A549 (cell line): Measurements from ENCODE around the gene POLR2I. TPM values are rescaled to one million over a fixed set of nuclear protein-coding genes. Genes with fewer than 3 reads are reported as not detected.

Source experiments
- ATAC-seq, 2 experiments: fragments of 200-7000 bp in 1 of 2; fragments of >200 bp in 1 of 2; cut with Nextera tagmentation in 1 of 2; cut with Tn5 transposase in 1 of 2; 3 replicates each; pipeline versions ENCODE4 v1.8.0 to v1.9.1; 2018 to 2020; ENCODE audit warnings: mild to moderate bottlenecking in 1 of 2, moderate library complexity in 1 of 2
- CTCF ChIA-PET: fragments of 300-600 bp; sonication (Branson Sonifier 250); formaldehyde crosslinking; extraction: SDS; loops from one replicate; lab custom pipeline; 2021; ENCODE audit warnings: antibody characterized with exemption, inconsistent platforms; lab: Yijun Ruan, JAX
- POLR2A ChIA-PET: fragments of 350-600 bp; formaldehyde crosslinking; extraction: SDS; loops from one replicate; lab custom pipeline; 2021; ENCODE audit warnings: antibody characterized with exemption, inconsistent platforms; lab: Yijun Ruan, JAX
- DNase-seq, 2 experiments: peaks; one replicate each; pipeline versions ENCODE4 v3.0.0 to v3.0.0-alpha.2; 2011 to 2016; ENCODE audit warnings: low read depth in 1 of 2, low spot score in 1 of 2
- FAIRE-seq: peaks from 2 replicates; lab custom pipeline; 2011; peaks lifted over from hg19 to GRCh38; lab: Jason Lieb, UNC
- H3K27ac ChIP-seq, 2 experiments: fragments of >200 bp; sonication (Bioruptor Twin); formaldehyde crosslinking; 3 replicates each; pipeline ENCODE4 v1.5.1; 2016 to 2017
- H3K4me1 ChIP-seq: fragments of >200 bp; sonication (Bioruptor Twin); formaldehyde crosslinking; 3 replicates; pipeline ENCODE4 v1.6.1; 2016
- H3K4me2 ChIP-seq: fragments of >200 bp; sonication (Bioruptor Twin); formaldehyde crosslinking; 3 replicates; pipeline ENCODE4 v1.6.1; 2016
- H3K4me3 ChIP-seq: fragments of >200 bp; sonication (Bioruptor Twin); formaldehyde crosslinking; 3 replicates; pipeline ENCODE4 v1.5.1; 2016
- H3K9me3 ChIP-seq: fragments of >200 bp; sonication (Bioruptor Twin); formaldehyde crosslinking; 3 replicates; pipeline ENCODE4 v1.6.1; 2016
- CHD2 ChIP-seq: fragments of 150-350 bp; IDR thresholded peaks from 2 replicates; pipeline ENCODE4 v1.6.1; 2014; ENCODE audit warnings: low read length; ENCODE audit not compliant: partially characterized antibody
- CHD4 ChIP-seq: fragments of 200-600 bp; sonication (generic); IDR thresholded peaks from 2 replicates; pipeline ENCODE4 v1.6.1; 2016; ENCODE audit warnings: antibody characterized with exemption, mild to moderate bottlenecking, borderline replicate concordance
- E2F6 ChIP-seq: IDR thresholded peaks from 2 replicates; pipeline ENCODE4 v1.6.1; 2012; ENCODE audit warnings: low read depth, borderline replicate concordance
- EHF ChIP-seq: fragments of 250-450 bp; sonication (Bioruptor Pico); IDR thresholded peaks from 2 replicates; pipeline ENCODE4 v1.5.0; 2020; ENCODE audit warnings: mild to moderate bottlenecking
- EHMT2 ChIP-seq: fragments of 200-600 bp; sonication (generic); IDR thresholded peaks from 2 replicates; pipeline ENCODE4 v1.6.1; 2016; ENCODE audit warnings: antibody characterized with exemption, low read depth, mild to moderate bottlenecking, moderate library complexity
- EP300 ChIP-seq, 2 experiments: fragments of >200 bp; sonication (Bioruptor Twin); formaldehyde crosslinking; IDR thresholded peaks; 2 replicates in 1 of 2; 3 replicates in 1 of 2; pipeline ENCODE4 v1.6.1; 2016 to 2017
- FOSB ChIP-seq: fragments of 250-450 bp; sonication (Bioruptor Pico); IDR thresholded peaks from 2 replicates; pipeline ENCODE4 v1.5.0; 2020; ENCODE audit warnings: mild to moderate bottlenecking, moderate library complexity
- FOSL2 ChIP-seq, 2 experiments: fragments of 450-650 bp in 1 of 2; fragments of >200 bp in 1 of 2; sonication (Bioruptor Twin) in 1 of 2; formaldehyde crosslinking; IDR thresholded peaks; 2 replicates each; pipeline versions ENCODE4 v1.5.0 to v1.6.1; 2016 to 2020; ENCODE audit warnings: mild to moderate bottlenecking in 1 of 2, moderate library complexity in 1 of 2
- HDAC2 ChIP-seq: fragments of 200-600 bp; sonication (generic); IDR thresholded peaks from 2 replicates; pipeline ENCODE4 v1.6.1; 2016
- HMGXB4 ChIP-seq: fragments of 250-450 bp; sonication (Bioruptor Pico); IDR thresholded peaks from 2 replicates; pipeline ENCODE4 v1.5.0; 2021; ENCODE audit warnings: mild to moderate bottlenecking, moderate library complexity, borderline replicate concordance
- JUN ChIP-seq, 2 experiments: fragments of >200 bp; sonication (Bioruptor Twin); formaldehyde crosslinking; IDR thresholded peaks; 2 replicates in 1 of 2; 3 replicates in 1 of 2; pipeline ENCODE4 v1.6.1; 2016 to 2017
- MAFK ChIP-seq: fragments of 450-650 bp; IDR thresholded peaks from 2 replicates; pipeline ENCODE4 v1.6.1; 2014; ENCODE audit not compliant: partially characterized antibody
- MAZ ChIP-seq: fragments of 150-350 bp; IDR thresholded peaks from 2 replicates; pipeline ENCODE4 v1.6.1; 2014; ENCODE audit warnings: antibody characterized with exemption, low read depth, low read length, borderline replicate concordance
- POLR2AphosphoS2 ChIP-seq: conservative IDR thresholded peaks from 2 replicates; pipeline ENCODE4 v1.6.1; 2012; ENCODE audit warnings: low read length, improper control_type of control experiment, inconsistent platforms
- RAD21 ChIP-seq, 2 experiments: fragments of >200 bp in 1 of 2; sonication (Bioruptor Twin) in 1 of 2; formaldehyde crosslinking in 1 of 2; IDR thresholded peaks in 1 of 2; conservative IDR thresholded peaks in 1 of 2; 2 replicates in 1 of 2; 3 replicates in 1 of 2; pipeline ENCODE4 v1.6.1; 2012 to 2018; ENCODE audit warnings: inconsistent platforms in 1 of 2
- RCOR1 ChIP-seq: fragments of 150-350 bp; IDR thresholded peaks from 2 replicates; pipeline ENCODE4 v1.6.1; 2014; ENCODE audit warnings: antibody characterized with exemption, low read length, low read depth
- REST ChIP-seq: fragments of 200-600 bp; sonication (generic); IDR thresholded peaks from 2 replicates; pipeline ENCODE4 v1.6.1; 2016; ENCODE audit warnings: antibody characterized with exemption, mild to moderate bottlenecking, moderate library complexity
- RFX5 ChIP-seq: fragments of 450-650 bp; IDR thresholded peaks from 2 replicates; pipeline ENCODE4 v1.7.1; 2014; ENCODE audit warnings: antibody characterized with exemption, mild to moderate bottlenecking, moderate library complexity
- RNF2 ChIP-seq: fragments of 200-600 bp; sonication (generic); IDR thresholded peaks from 2 replicates; pipeline ENCODE4 v1.6.1; 2016; ENCODE audit warnings: low read depth, mild to moderate bottlenecking, antibody characterized with exemption, moderate library complexity, borderline replicate concordance
- ZSCAN20 ChIP-seq: fragments of 250-450 bp; sonication (Bioruptor Pico); IDR thresholded peaks from 2 replicates; pipeline ENCODE4 v1.8.0; 2022; ENCODE audit warnings: mild to moderate bottlenecking, moderate library complexity
- WGBS: methylation state at CpG from one replicate; pipeline ENCODE4 v1.1.6; 2017; ENCODE audit errors: missing lambda C conversion rate; 5-methylcytosine and 5-hydroxymethylcytosine counted together
- polyA plus RNA-seq, 4 experiments: library from polyadenylated mRNA; depleted of rRNA in 3 of 4; stranded (reverse); fragments of >200 nt; fragmentation: RNase III in 1 of 4; extraction: RNeasy Plus Mini Kit Qiagen cat#74134 plus additional on column Dnase treatment in 1 of 4; gene quantifications; 2 replicates in 3 of 4; 3 replicates in 1 of 4; pipeline ENCODE4 v1.2.3, GENCODE V29; 2011 to 2017
- TF ChIP-seq, protein P1 (sequence below): fragments of >200 bp; sonication (Bioruptor Twin); formaldehyde crosslinking; IDR thresholded peaks from 3 replicates; pipeline ENCODE4 v1.5.1; 2016
- TF ChIP-seq, protein P2 (sequence below): fragments of 450-650 bp; IDR thresholded peaks from 2 replicates; pipeline ENCODE4 v1.6.1; 2014; ENCODE audit warnings: antibody characterized with exemption

POLR2I gene
- polyA plus RNA-seq, 2 of the 4 experiments (the other 2 are of a cell fraction): 123 to 277 TPM

DNA sequence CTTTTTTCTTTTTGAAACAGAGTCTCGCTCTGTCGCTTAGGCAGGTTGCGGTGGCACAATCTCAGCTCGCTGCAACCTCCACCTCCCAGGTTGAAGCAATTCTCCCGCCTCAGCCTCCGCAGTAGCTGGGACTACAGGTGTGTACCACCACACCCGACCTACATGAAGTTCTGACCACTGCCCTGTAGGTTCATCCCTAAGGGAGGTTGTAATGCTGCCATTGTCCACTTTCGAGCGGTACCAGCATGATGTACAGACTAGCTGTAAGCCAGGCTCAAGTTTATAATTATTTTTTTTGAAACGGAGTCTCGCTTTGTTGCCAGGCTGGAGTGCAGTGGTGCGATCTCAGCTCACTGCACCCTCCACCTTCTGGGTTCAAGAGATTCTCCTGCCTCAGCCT is 49.1 kb upstream of the POLR2I start:
- no peak for FAIRE-seq
- CTCF ChIA-PET: interaction anchor here (1.0 to 19.9 kb wide), 11 partner anchors 9 to 103 kb away, joined by 3 to 398 read pairs (median 5); partner anchors contain the start of genes CAPNS1 and COX7A1

DNA sequence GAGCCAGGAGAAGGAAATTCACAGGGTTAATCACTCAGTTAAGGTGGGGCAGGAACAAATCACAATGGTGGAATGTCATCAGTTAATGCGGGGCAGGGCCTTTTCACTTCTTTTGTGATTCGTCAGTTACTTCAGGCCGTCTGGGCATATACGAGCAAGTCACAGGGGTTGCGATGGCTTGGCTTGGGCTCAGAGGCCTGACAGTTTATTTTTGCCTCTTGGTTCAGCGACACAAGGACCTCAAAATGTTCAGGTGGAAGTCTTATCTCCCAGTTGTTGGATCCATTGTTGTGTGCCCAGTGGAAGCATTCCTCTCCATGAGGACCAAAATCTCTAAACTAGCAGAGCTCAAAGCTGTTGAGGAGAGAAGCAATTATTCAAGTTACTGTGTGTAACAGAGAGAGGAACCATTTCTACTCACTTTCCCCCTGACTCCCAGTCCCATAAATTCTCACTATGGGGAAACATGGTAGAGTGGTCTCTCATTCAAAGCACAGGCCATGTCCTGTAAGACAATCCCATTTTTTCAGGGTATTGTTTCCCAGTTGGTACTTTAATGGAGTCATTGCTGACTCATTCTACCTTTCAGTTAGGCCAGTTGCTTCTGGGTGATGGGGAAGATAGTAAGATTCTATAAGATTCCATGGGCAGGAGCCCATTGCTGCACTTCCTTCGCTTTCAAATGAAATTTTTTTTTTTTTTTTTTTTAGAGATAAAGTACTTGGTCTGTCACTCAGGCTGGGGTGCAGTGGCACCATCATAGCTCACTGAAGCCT is 46.3 kb upstream of the POLR2I start:
- ChIA-PET POLR2A (no interaction called here), CTCF (interaction anchor here (0.7 to 2.0 kb wide), 4 partner anchors 9 to 33 kb away, joined by 3 to 7 read pairs (median 4); partner anchors contain the start of gene COX7A1)
- peak overlapping the region in 1 of 2 experiments; percentile 20; a peak in 1 of 6 replicates for H3K27ac ChIP-seq
- TF ChIP-seq RNF2: no peak
- no peak for TF ChIP-seq ZSCAN20 (CRISPR knock-in tag)
- TF ChIP-seq POLR2AphosphoS2: 0 out of 2 replicates have a peak, but pooled peaks have one; percentile 63
- no peak for DNase-seq
- ATAC-seq: peak; percentile 23 to 43; a peak in 4 of 6 replicates
- no peaks in the 10 kb centered on the region for H3K4me1 ChIP-seq
- 92% methylated on average over 7 of the region's 7 CpGs for WGBS
- no peak for FAIRE-seq
- H3K4me3 ChIP-seq: no peak overlapping the region
- no peak overlapping the region for H3K4me2 ChIP-seq
- H3K9me3 ChIP-seq: no peaks in the 10 kb centered on the region

More for the DNA sequence above, 49.1 kb upstream of the POLR2I start:
- no peak overlapping the region for H3K4me2 ChIP-seq
- no peak for TF ChIP-seq FOSB (CRISPR knock-in tag)
- no peak for TF ChIP-seq E2F6
- TF ChIP-seq CHD2: no peak
- TF ChIP-seq EHF (CRISPR knock-in tag): no peak
- TF ChIP-seq RCOR1: no peak
- no peak for TF ChIP-seq RAD21 (conservative IDR thresholded peaks at IDR 0.05 in 1 of 2, IDR thresholded peaks at IDR 0.05 in 1 of 2)
- TF ChIP-seq EHMT2: no peak
- no peak for TF ChIP-seq CHD4
- TF ChIP-seq POLR2AphosphoS2: no peak
- no peak for TF ChIP-seq JUN (IDR thresholded peaks at IDR 0.05)
- no peak for TF ChIP-seq EP300 (IDR thresholded peaks at IDR 0.05)
- TF ChIP-seq MAZ: no peak
- ATAC-seq (peak; percentile 18 to 67; a peak in 2 of 6 replicates), DNase-seq (no peak)
- H3K4me3 ChIP-seq: no peak overlapping the region
- H3K9me3 ChIP-seq: no peaks in the 10 kb centered on the region
- no peaks in the 10 kb centered on the region for H3K4me1 ChIP-seq
- WGBS: 94% methylated on average over 12 of the region's 12 CpGs
- H3K27ac ChIP-seq: no peak overlapping the region
- POLR2A ChIA-PET: interaction anchor here (1.6 kb wide), 1 partner anchor 24 kb away, joined by 4 read pairs; no protein-coding TSS in a partner anchor

- no peak for FAIRE-seq
- CTCF ChIA-PET: interaction anchor here (0.7 to 7.2 kb wide), 8 partner anchors 9 to 1753 kb away, joined by 3 to 67 read pairs (median 6); partner anchors contain the start of gene WDR87
- H3K4me1 ChIP-seq: no peaks in the 10 kb centered on the region
- H3K4me3 ChIP-seq: no peak overlapping the region
- no peak for DNase-seq
- no peak overlapping the region for H3K4me2 ChIP-seq
- POLR2A ChIA-PET: interaction anchor here (0.9 to 2.0 kb wide), 2 partner anchors 25 to 38 kb away, joined by 4 to 5 read pairs; partner anchors contain the start of gene POLR2I
- no peak overlapping the region for H3K27ac ChIP-seq
- no peak for ATAC-seq
- WGBS: 96% methylated on average over 10 of the region's 10 CpGs
- no peaks in the 10 kb centered on the region for H3K9me3 ChIP-seq
- TF ChIP-seq RFX5 (no peak), HMGXB4 (CRISPR knock-in tag) (no peak), REST (no peak), MAFK (no peak), EP300 (IDR thresholded peaks at IDR 0.05) (no peak), HDAC2 (no peak), FOSL2 (IDR thresholded peaks at IDR 0.05) (no peak), FOSL2 (CRISPR knock-in tag; IDR thresholded peaks at IDR 0.05) (no peak), RAD21 (conservative IDR thresholded peaks at IDR 0.05 in 1 of 2, IDR thresholded peaks at IDR 0.05 in 1 of 2) (no peak)
- TF ChIP-seq, protein P1, sequence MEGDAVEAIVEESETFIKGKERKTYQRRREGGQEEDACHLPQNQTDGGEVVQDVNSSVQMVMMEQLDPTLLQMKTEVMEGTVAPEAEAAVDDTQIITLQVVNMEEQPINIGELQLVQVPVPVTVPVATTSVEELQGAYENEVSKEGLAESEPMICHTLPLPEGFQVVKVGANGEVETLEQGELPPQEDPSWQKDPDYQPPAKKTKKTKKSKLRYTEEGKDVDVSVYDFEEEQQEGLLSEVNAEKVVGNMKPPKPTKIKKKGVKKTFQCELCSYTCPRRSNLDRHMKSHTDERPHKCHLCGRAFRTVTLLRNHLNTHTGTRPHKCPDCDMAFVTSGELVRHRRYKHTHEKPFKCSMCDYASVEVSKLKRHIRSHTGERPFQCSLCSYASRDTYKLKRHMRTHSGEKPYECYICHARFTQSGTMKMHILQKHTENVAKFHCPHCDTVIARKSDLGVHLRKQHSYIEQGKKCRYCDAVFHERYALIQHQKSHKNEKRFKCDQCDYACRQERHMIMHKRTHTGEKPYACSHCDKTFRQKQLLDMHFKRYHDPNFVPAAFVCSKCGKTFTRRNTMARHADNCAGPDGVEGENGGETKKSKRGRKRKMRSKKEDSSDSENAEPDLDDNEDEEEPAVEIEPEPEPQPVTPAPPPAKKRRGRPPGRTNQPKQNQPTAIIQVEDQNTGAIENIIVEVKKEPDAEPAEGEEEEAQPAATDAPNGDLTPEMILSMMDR: no peak
- TF ChIP-seq, protein P2, sequence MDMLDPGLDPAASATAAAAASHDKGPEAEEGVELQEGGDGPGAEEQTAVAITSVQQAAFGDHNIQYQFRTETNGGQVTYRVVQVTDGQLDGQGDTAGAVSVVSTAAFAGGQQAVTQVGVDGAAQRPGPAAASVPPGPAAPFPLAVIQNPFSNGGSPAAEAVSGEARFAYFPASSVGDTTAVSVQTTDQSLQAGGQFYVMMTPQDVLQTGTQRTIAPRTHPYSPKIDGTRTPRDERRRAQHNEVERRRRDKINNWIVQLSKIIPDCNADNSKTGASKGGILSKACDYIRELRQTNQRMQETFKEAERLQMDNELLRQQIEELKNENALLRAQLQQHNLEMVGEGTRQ: no peak
Measured at GRCh38 chr19:36153126-36153525, 38.5 kb upstream of the POLR2I start.
